DOHH2 (cell line): ENCODE data around the gene IARS2.

Experiments
- H3F3A ChIP-seq: fragments of 200-600 bp; sonication (generic), shearing (Covaris generic); 2 replicates; pipeline ENCODE4 v1.6.0; 2016; ENCODE audit warnings: antibody characterized with exemption, mild to moderate bottlenecking; ENCODE audit not compliant: control insufficient read depth, insufficient read depth
- H3K27ac ChIP-seq: fragments of 200-600 bp; sonication (generic); 2 replicates; pipeline ENCODE4 v1.5.1; 2014; ENCODE audit warnings: low read depth, mild to moderate bottlenecking, low read length, moderate library complexity
- H3K27me3 ChIP-seq: fragments of 200-600 bp; sonication (generic); 2 replicates; pipeline ENCODE4 v1.6.1; 2014; ENCODE audit warnings: mild to moderate bottlenecking, low read length, mixed read lengths; ENCODE audit not compliant: control insufficient read depth
- H3K36me3 ChIP-seq: fragments of 200-600 bp; sonication (generic); 2 replicates; pipeline ENCODE4 v1.6.1; 2014; ENCODE audit warnings: mild to moderate bottlenecking, low read length, moderate library complexity, mixed read lengths; ENCODE audit not compliant: control insufficient read depth
- H3K4me1 ChIP-seq: fragments of 200-600 bp; sonication (generic); 2 replicates; pipeline ENCODE4 v1.6.1; 2014; ENCODE audit warnings: mild to moderate bottlenecking, low read length, mixed read lengths; ENCODE audit not compliant: control insufficient read depth
- H3K4me2 ChIP-seq: fragments of 200-600 bp; sonication (generic); 2 replicates; pipeline ENCODE4 v1.6.0; 2014; ENCODE audit warnings: mild to moderate bottlenecking, low read length, moderate library complexity
- H3K4me3 ChIP-seq: fragments of 200-600 bp; sonication (generic); 2 replicates; pipeline ENCODE4 v1.5.1; 2014; ENCODE audit warnings: mild to moderate bottlenecking, low read length, mixed read lengths
- H3K79me2 ChIP-seq: fragments of 200-600 bp; sonication (generic); 2 replicates; pipeline ENCODE4 v1.6.1; 2014; ENCODE audit warnings: mild to moderate bottlenecking, low read length, mixed read lengths; ENCODE audit not compliant: control insufficient read depth
- H3K9me2 ChIP-seq: fragments of 200-600 bp; sonication (generic); replicated peaks from 2 replicates; pipeline ENCODE4 v1.6.1; 2014; ENCODE audit warnings: mild to moderate bottlenecking, low read length, mixed read lengths; ENCODE audit not compliant: control insufficient read depth
- H3K9me3 ChIP-seq: fragments of 200-600 bp; sonication (generic); 2 replicates; pipeline ENCODE4 v1.6.1; 2014; ENCODE audit warnings: antibody characterized with exemption, low read length, mixed read lengths; ENCODE audit not compliant: control insufficient read depth, insufficient read depth
- H4K20me1 ChIP-seq: fragments of 200-600 bp; sonication (generic); 2 replicates; pipeline ENCODE4 v1.6.0; 2014; ENCODE audit warnings: low read depth, mild to moderate bottlenecking, antibody characterized with exemption, low read length, moderate library complexity; ENCODE audit not compliant: control insufficient read depth, insufficient read depth
- CTCF ChIP-seq: fragments of 200-600 bp; sonication (generic); IDR thresholded peaks from one replicate; pipeline ENCODE4 v1.5.1; 2014; ENCODE audit warnings: antibody characterized with exemption, mild to moderate bottlenecking, low read depth, low read length; ENCODE audit not compliant: poor library complexity, severe bottlenecking
- EZH2phosphoT487 ChIP-seq: fragments of 200-600 bp; sonication (generic); IDR thresholded peaks from 2 replicates; pipeline ENCODE4 v1.6.1; 2017; ENCODE audit warnings: borderline replicate concordance, mild to moderate bottlenecking, antibody characterized with exemption, low read length, moderate library complexity, mixed read lengths

Gene IARS2

DNA sequence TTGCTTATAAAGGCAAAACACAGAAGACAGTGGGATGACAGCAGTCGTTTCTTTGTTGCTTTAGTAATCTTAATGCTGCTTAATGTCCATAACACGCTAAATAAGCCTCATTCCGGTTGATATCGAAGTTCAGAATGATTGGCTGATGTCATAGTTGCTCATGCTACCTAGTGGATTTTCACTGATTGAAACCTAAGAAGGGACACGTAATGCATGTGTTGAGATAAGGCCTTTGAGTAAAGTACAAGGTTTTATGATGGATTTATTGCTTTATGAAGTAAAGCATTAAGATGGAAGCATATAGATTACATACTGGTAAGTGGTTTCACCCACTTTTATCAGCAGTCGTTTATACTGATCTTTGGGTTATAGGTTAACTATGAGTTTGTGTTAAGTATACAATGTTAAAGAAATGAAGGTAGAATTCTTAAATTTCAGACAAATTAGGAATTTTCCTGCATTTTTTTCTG, 25.1 kb downstream of the IARS2 start:
- no peak for TF ChIP-seq EZH2phosphoT487
- TF ChIP-seq CTCF: no peak
- H3K27ac ChIP-seq: no peak overlapping the region
- H3K36me3 ChIP-seq: peaks cover 42% of the 10 kb centered on the region
- no peak overlapping the region for H3K4me2 ChIP-seq
- H3K79me2 ChIP-seq: no peaks in the 10 kb centered on the region
- H3K4me1 ChIP-seq: 0 out of 2 replicates have a peak, but pooled peaks cover 3% of the 10 kb centered on the region
- no peaks in the 10 kb centered on the region for H4K20me1 ChIP-seq
- H3K27me3 ChIP-seq: no peaks in the 10 kb centered on the region
- H3K9me2 ChIP-seq: no peaks in the 10 kb centered on the region
- H3K9me3 ChIP-seq: no peaks in the 10 kb centered on the region
- H3F3A ChIP-seq: no peaks in the 10 kb centered on the region
- no peak overlapping the region for H3K4me3 ChIP-seq

DNA sequence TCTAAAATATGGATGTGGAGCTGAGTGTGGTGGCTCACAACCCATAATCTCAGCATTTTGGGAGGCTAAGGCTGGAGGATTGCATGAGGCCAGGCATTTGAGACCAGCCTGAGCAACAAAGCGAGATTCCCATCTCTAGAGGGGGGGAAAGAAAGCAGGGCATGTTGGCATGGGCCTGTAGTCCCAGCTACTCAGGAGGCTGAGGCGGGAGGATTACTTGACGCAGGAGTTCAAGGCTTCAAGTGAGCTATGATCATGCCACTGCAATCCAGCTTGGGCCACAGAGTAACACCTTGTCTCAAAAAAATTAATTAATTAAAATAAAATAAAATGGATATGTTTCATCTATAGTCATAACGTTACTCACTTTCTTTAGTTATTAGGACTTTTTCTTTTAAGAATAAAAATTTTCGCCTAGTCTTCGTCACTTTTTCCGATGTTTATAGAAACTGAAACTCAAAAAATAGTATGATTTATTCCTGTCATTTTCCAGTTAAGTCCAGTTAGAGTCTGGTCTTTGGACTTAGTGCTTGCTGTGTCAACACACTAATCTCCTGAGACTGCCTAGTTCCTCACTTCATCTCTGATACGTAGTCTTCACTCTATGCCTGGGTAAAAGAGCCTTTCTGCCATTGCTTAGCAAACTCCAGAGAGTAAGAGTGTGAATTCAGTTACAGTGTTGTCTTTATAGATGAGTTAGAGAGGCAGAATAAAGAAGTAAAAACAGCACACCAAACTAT, 28.0 kb downstream of the IARS2 start:
- H3K27me3 ChIP-seq: no peaks in the 10 kb centered on the region
- H3K27ac ChIP-seq: no peak overlapping the region
- H4K20me1 ChIP-seq: no peaks in the 10 kb centered on the region
- H3F3A ChIP-seq: no peaks in the 10 kb centered on the region
- no peak overlapping the region for H3K4me3 ChIP-seq
- H3K9me3 ChIP-seq: no peaks in the 10 kb centered on the region
- H3K79me2 ChIP-seq: peaks cover 2% of the 10 kb centered on the region; the same call in 1 of the 2 replicates
- no peak overlapping the region for H3K4me2 ChIP-seq
- 0 out of 2 replicates have a peak, but pooled peaks cover 3% of the 10 kb centered on the region for H3K4me1 ChIP-seq
- H3K36me3 ChIP-seq: peaks cover 25% of the 10 kb centered on the region
- H3K9me2 ChIP-seq: no peaks in the 10 kb centered on the region
- TF ChIP-seq EZH2phosphoT487 (no peak), CTCF (no peak)

- no peaks in the 10 kb centered on the region for H3K27me3 ChIP-seq
- H3K4me2 ChIP-seq: no peak overlapping the region
- peaks cover 2% of the 10 kb centered on the region; the same call in 1 of the 2 replicates for H3K79me2 ChIP-seq
- no peaks in the 10 kb centered on the region for H3K9me3 ChIP-seq
- TF ChIP-seq EZH2phosphoT487: no peak
- TF ChIP-seq CTCF: no peak
- H3K4me1 ChIP-seq: 0 out of 2 replicates have a peak, but pooled peaks cover 3% of the 10 kb centered on the region
- no peaks in the 10 kb centered on the region for H3K9me2 ChIP-seq
- no peaks in the 10 kb centered on the region for H3F3A ChIP-seq
- no peak overlapping the region for H3K4me3 ChIP-seq
- H3K36me3 ChIP-seq: peaks cover 27% of the 10 kb centered on the region
- H3K27ac ChIP-seq: no peak overlapping the region
- no peaks in the 10 kb centered on the region for H4K20me1 ChIP-seq
Measured at GRCh38 chr1:220123066-220123465, 29.1 kb downstream of the IARS2 start.
